Fibroblast of villous mesenchyme (primary cell): ENCODE data around the gene KCNQ1. TPM values are rescaled to one million over a fixed set of nuclear protein-coding genes. Genes with fewer than 3 reads are reported as not detected.

Experiments
- DNase-seq: peaks from one replicate; pipeline ENCODE4 v3.0.0-alpha.2; 2010; ENCODE audit warnings: low read depth
- H3K4me3 ChIP-seq: 2 replicates; pipeline ENCODE4 v1.5.1; 2011; ENCODE audit warnings: low read depth, mild to moderate bottlenecking, low read length
- total RNA-seq: library from RNA; depleted of rRNA; stranded (reverse); fragments of >200 nt; gene quantifications from 2 replicates; pipeline ENCODE4 v1.2.3, GENCODE V29; 2012
- TF ChIP-seq, protein P1 (sequence below): IDR thresholded peaks from 2 replicates; pipeline ENCODE4 v1.5.1; 2012; ENCODE audit warnings: low read depth, mild to moderate bottlenecking, low read length; ENCODE audit not compliant: insufficient read depth

Gene KCNQ1
- total RNA-seq, 1 donor = not detected

DNA sequence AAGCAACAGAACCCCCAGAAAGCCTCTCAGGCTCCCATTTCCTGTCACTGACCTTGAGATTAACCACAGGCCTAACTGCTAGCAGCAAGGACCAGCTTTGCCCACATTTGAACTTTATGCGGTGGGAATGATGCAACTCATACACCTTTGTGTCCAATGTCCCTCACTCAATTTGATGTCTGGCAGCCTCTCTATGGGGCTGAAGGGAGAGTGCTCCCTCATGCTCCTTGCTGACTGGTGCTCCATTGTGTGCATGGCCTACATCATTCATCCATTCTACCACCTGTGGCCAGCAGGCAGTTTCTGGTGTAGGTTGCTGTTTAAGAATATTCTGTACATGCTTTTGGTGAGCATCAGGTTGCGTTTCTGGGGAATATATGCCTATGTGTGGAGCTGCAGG, 223.1 kb downstream of the KCNQ1 start:
- H3K4me3 ChIP-seq = no peak overlapping the region
- no peak for DNase-seq
- TF ChIP-seq, protein P1, sequence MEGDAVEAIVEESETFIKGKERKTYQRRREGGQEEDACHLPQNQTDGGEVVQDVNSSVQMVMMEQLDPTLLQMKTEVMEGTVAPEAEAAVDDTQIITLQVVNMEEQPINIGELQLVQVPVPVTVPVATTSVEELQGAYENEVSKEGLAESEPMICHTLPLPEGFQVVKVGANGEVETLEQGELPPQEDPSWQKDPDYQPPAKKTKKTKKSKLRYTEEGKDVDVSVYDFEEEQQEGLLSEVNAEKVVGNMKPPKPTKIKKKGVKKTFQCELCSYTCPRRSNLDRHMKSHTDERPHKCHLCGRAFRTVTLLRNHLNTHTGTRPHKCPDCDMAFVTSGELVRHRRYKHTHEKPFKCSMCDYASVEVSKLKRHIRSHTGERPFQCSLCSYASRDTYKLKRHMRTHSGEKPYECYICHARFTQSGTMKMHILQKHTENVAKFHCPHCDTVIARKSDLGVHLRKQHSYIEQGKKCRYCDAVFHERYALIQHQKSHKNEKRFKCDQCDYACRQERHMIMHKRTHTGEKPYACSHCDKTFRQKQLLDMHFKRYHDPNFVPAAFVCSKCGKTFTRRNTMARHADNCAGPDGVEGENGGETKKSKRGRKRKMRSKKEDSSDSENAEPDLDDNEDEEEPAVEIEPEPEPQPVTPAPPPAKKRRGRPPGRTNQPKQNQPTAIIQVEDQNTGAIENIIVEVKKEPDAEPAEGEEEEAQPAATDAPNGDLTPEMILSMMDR = no peak

DNA sequence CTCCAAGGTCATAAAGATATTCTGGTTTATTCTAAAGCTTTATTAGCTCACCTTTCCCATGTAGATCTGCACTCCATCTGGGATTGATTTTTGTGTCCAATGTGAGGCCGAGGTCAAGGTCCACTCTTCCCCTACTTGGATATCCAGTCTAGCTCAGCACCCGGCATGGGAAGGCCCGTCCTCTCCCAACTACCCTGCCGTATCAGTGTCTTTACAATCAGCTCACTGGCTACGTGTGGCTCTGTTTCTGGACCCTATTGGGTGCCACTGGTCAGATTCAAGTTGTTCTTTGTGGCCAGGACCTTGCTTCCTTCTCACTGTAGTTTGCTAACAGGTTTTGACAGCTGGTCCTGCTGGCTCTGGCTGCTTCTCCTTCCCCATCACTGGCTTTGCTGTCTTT, 224.1 kb downstream of the KCNQ1 start:
- no peak for DNase-seq
- H3K4me3 ChIP-seq = no peak overlapping the region
- TF ChIP-seq, protein P1 = no peak

DNA sequence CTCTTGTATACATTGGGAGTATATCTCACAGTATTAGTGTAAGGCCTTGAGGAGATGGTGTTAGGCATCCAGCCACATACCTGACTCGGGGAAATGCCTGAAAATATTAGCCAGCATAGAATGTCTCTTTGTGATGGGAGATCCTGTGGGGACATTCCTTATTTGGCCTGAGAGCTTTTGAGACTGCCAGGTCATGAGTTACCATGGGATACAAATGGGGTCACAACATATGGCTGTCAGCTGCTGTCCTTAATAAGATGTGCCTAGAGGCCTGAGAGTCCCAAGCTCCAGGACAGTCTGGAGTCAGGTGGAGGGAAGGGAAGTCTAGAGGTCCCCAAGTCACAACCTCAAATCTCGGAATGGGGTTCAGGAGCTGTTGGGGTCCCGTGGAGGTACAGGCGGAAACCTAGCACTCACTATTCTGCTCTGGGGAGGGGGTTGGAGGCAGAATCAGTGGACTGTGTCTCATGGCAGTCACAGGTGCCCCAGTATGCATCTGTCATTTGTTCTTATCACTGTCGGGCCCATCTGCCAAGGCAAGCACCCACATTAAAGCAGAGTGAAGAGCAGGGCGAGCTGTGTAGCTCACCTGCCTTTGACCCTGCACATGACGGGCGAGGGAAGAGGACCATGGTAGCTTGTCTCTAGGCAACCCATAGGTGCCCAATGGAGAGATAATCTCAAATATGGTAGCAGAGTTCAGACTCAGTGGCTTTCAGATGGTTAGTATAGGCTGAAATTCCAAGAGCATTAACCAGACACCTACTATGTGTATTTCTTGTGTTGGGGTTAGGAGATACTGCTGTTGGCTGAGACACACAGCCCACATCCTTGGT, 225.0 kb downstream of the KCNQ1 start:
- no peak for DNase-seq
- H3K4me3 ChIP-seq = no peak overlapping the region
- TF ChIP-seq, protein P1 = no peak

DNA sequence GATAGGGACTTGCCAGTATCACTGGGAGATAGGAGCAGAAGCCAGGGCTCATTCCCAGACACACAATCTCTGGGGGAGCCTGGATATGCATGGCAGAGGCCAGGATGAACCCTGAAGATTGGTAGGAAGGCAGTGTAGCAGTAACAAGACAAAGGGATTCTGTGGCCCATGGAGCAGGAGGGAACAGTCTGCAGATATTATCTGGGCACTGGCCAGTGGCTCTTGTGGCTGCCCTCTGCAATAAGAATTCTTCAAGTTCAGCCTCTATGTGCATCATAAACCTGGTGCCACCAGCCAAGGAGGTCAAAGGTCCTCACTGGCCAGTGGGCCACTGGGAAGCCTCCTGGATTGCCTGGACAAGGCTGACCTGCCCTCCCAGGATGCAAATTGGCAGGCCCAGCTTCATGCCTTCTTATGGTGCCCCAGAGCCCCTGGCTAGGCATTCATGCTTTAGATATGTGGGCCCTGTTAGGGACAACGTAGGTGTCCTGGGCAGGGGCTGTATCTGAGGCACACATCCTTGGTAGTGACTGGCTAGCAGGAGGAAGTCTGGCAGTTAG, 225.8 kb downstream of the KCNQ1 start:
- TF ChIP-seq, protein P1 = no peak
- DNase-seq = no peak
- H3K4me3 ChIP-seq = no peak overlapping the region

DNA sequence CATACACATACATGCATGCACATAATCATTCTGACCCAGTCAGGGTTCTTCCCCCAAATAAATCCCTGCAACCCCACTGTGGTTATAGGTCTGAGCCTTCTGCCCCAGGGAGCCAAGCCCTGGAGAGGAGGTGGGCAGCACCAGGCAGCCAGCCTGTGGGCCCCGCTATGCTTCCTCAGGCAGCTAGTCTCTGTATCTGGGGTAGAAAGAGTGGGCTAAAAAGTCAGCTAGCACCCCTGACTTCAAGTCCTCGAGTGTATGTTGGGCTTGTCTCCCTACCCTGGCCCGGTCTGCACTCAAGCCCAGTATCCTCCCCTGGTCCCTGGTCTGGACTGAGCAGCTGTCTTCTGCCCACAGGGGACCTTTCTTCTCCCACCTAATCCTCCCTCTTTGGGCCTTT, 226.9 kb downstream of the KCNQ1 start:
- TF ChIP-seq, protein P1 = no peak
- DNase-seq = no peak
- no peak overlapping the region for H3K4me3 ChIP-seq

DNA sequence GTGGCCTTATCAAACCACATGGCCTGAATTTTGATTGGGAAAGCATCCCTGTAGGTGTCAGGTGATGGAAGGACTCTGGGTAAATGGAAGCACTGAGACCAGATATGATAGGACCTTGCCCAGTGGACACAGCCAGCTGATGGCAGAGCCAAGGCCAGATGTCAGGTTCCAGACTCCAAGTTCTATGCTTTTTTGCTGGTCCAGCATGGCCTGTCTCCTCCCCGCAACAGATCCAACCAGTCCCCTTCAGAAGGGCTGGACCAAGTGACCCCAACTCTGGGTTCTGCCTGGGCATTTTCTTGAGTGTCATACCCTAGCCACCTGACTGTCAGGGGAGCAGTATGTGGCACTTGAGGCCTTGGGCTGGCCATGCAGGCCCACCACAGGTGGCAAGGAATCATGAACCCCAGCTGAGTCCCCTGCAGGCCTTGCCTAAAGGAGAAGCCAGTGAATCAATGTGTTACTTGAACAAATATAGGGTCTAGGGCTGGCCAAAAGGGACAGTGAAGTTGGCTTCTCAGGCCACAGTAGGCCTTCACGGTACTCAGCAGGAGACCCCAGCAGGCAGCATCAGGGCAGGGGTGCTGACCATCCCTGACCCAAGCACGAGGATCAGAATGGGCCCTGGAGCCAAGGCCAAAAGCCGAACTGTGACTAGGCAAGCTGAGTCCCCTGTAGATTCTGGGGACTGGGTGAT, 227.9 kb downstream of the KCNQ1 start:
- DNase-seq = no peak
- no peak overlapping the region for H3K4me3 ChIP-seq
- TF ChIP-seq, protein P1 = no peak
